ENCODE measurements around the gene ANXA8.

Gene ANXA8

GRCh38 chr10:47450442-47450841, 33.5 kb downstream of the ANXA8 start:
- DNase-seq (ENCODE audit: low read depth, low spot score): no peak
- no peak overlapping the region for H3K4me3 ChIP-seq (ENCODE audit: low read length)

GRCh38 chr10:47449979-47450378, 33.9 kb downstream of the ANXA8 start:
- DNase-seq (ENCODE audit: low read depth, low spot score): no peak
- no peak overlapping the region for H3K4me3 ChIP-seq (ENCODE audit: low read length)

- DNase-seq (ENCODE audit: low read depth, low spot score): peak; percentile 80
- H3K4me3 ChIP-seq (ENCODE audit: low read length): no peak overlapping the region
Measured at GRCh38 chr10:47449102-47449978, 34.6 kb downstream of the ANXA8 start.

- peak; percentile 45 for DNase-seq (ENCODE audit: low read depth, low spot score)
- H3K4me3 ChIP-seq (ENCODE audit: low read length): no peak overlapping the region
Measured at GRCh38 chr10:47447705-47448104, 36.2 kb downstream of the ANXA8 start.

GRCh38 chr10:47447209-47447608, 36.7 kb downstream of the ANXA8 start:
- H3K4me3 ChIP-seq (ENCODE audit: low read length): no peak overlapping the region
- DNase-seq (ENCODE audit: low read depth, low spot score): no peak

- H3K4me3 ChIP-seq (ENCODE audit: low read length): no peak overlapping the region
- DNase-seq (ENCODE audit: low read depth, low spot score): no peak
Measured at GRCh38 chr10:47445720-47446119, 38.2 kb downstream of the ANXA8 start.

GRCh38 chr10:47444047-47444446, 39.9 kb downstream of the ANXA8 start:
- H3K4me3 ChIP-seq (ENCODE audit: low read length): no peak overlapping the region
- DNase-seq (ENCODE audit: low read depth, low spot score): no peak

- no peak for DNase-seq (ENCODE audit: low read depth, low spot score)
- no peak overlapping the region for H3K4me3 ChIP-seq (ENCODE audit: low read length)
Measured at GRCh38 chr10:47443145-47443544, 40.8 kb downstream of the ANXA8 start.

- DNase-seq (ENCODE audit: low read depth, low spot score): no peak
- H3K4me3 ChIP-seq (ENCODE audit: low read length): no peak overlapping the region
Measured at GRCh38 chr10:47442351-47442750, 41.6 kb downstream of the ANXA8 start.

- peak; percentile 73 for DNase-seq (ENCODE audit: low read depth, low spot score)
- no peak overlapping the region for H3K4me3 ChIP-seq (ENCODE audit: low read length)
Measured at GRCh38 chr10:47441938-47442337, 42.0 kb downstream of the ANXA8 start.

- DNase-seq (ENCODE audit: low read depth, low spot score): no peak
- no peak overlapping the region for H3K4me3 ChIP-seq (ENCODE audit: low read length)
Measured at GRCh38 chr10:47440207-47440606, 43.7 kb downstream of the ANXA8 start.

GRCh38 chr10:47438857-47439474, 44.9 kb downstream of the ANXA8 start:
- no peak overlapping the region for H3K4me3 ChIP-seq (ENCODE audit: low read length)
- DNase-seq (ENCODE audit: low read depth, low spot score): no peak

- DNase-seq (ENCODE audit: low read depth, low spot score): no peak
- H3K4me3 ChIP-seq (ENCODE audit: low read length): no peak overlapping the region
Measured at GRCh38 chr10:47435081-47435480, 48.8 kb downstream of the ANXA8 start.

GRCh38 chr10:47425813-47426419, 58.0 kb downstream of the ANXA8 start:
- no peak overlapping the region for H3K4me3 ChIP-seq (ENCODE audit: low read length)
- no peak for DNase-seq (ENCODE audit: low read depth, low spot score)

- no peak for DNase-seq (ENCODE audit: low read depth, low spot score)
- no peak overlapping the region for H3K4me3 ChIP-seq (ENCODE audit: low read length)
Measured at GRCh38 chr10:47424231-47424630, 59.7 kb downstream of the ANXA8 start.

GRCh38 chr10:47423476-47423875, 60.4 kb downstream of the ANXA8 start:
- DNase-seq (ENCODE audit: low read depth, low spot score): no peak
- H3K4me3 ChIP-seq (ENCODE audit: low read length): no peak overlapping the region

- DNase-seq (ENCODE audit: low read depth, low spot score): no peak
Measured at GRCh38 chr10:47421057-47421952, 62.6 kb downstream of the ANXA8 start.

GRCh38 chr10:47420305-47421056, 63.4 kb downstream of the ANXA8 start:
- no peak for DNase-seq (ENCODE audit: low read depth, low spot score)
- no peak overlapping the region for H3K4me3 ChIP-seq (ENCODE audit: low read length)

More at GRCh38 chr10:47421057-47421952, 62.6 kb downstream of the ANXA8 start:
- H3K4me3 ChIP-seq (ENCODE audit: low read length): no peak overlapping the region

GRCh38 chr10:47419421-47419820, 64.5 kb downstream of the ANXA8 start:
- DNase-seq (ENCODE audit: low read depth, low spot score): no peak
- H3K4me3 ChIP-seq (ENCODE audit: low read length): no peak overlapping the region

Data from Jurkat, Clone E6-1 (cell line).